HEK293T (cell line): ENCODE data around the gene CD5L.

Experiments
- CTCF ChIA-PET: fragments of 350-600 bp; formaldehyde crosslinking; extraction: SDS; loops from one replicate; lab custom pipeline; 2021; ENCODE audit warnings: antibody characterized with exemption, inconsistent platforms; lab: Yijun Ruan, JAX
- POLR2A ChIA-PET: fragments of 350-600 bp; formaldehyde crosslinking; extraction: SDS; loops from one replicate; lab custom pipeline; 2020; ENCODE audit warnings: antibody characterized with exemption, inconsistent platforms; lab: Yijun Ruan, JAX
- DNase-seq: peaks from one replicate; pipeline ENCODE4 v3.0.0; 2012; ENCODE audit warnings: mixed read lengths; ENCODE audit errors: extremely low spot score
- ARNT ChIP-seq: fragments of 450-650 bp; IDR thresholded peaks from 2 replicates; pipeline ENCODE4 v1.6.1; 2017; ENCODE audit warnings: mild to moderate bottlenecking
- BHLHE40 ChIP-seq: fragments of 450-650 bp; IDR thresholded peaks from 2 replicates; pipeline ENCODE4 v1.6.1; 2016; ENCODE audit warnings: mild to moderate bottlenecking, moderate library complexity, borderline replicate concordance
- CTBP1 ChIP-seq: fragments of 450-650 bp; IDR thresholded peaks from 2 replicates; pipeline ENCODE4 v1.6.1; 2016; ENCODE audit warnings: borderline replicate concordance
- ELF4 ChIP-seq: fragments of 450-650 bp; IDR thresholded peaks from 2 replicates; pipeline ENCODE4 v1.6.1; 2017; ENCODE audit warnings: antibody characterized with exemption
- FOXA1 ChIP-seq: fragments of 450-650 bp; IDR thresholded peaks from 2 replicates; pipeline ENCODE4 v1.6.1; 2016; ENCODE audit warnings: mild to moderate bottlenecking
- FOXK2 ChIP-seq: fragments of 450-650 bp; IDR thresholded peaks from 2 replicates; pipeline ENCODE4 v1.6.1; 2016; ENCODE audit warnings: mild to moderate bottlenecking
- FOXM1 ChIP-seq: fragments of 450-650 bp; IDR thresholded peaks from 2 replicates; pipeline ENCODE4 v1.6.1; 2017; ENCODE audit warnings: mild to moderate bottlenecking, borderline replicate concordance
- HDGF ChIP-seq: fragments of 450-650 bp; IDR thresholded peaks from 2 replicates; pipeline ENCODE4 v1.6.1; 2017; ENCODE audit warnings: antibody characterized with exemption, borderline replicate concordance
- L3MBTL2 ChIP-seq: fragments of 450-650 bp; conservative IDR thresholded peaks from 2 replicates; pipeline ENCODE4 v1.6.1; 2016; ENCODE audit warnings: mild to moderate bottlenecking
- LEF1 ChIP-seq: fragments of 450-650 bp; IDR thresholded peaks from 2 replicates; pipeline ENCODE4 v1.6.1; 2017; ENCODE audit warnings: mild to moderate bottlenecking, borderline replicate concordance
- NFRKB ChIP-seq: fragments of 450-650 bp; IDR thresholded peaks from 2 replicates; pipeline ENCODE4 v1.6.1; 2016; ENCODE audit warnings: mild to moderate bottlenecking, moderate library complexity
- SP1 ChIP-seq: fragments of 450-650 bp; IDR thresholded peaks from 2 replicates; pipeline ENCODE4 v1.6.1; 2017
- SUZ12 ChIP-seq: fragments of 450-650 bp; IDR thresholded peaks from 2 replicates; pipeline ENCODE4 v1.6.1; 2016; ENCODE audit warnings: mild to moderate bottlenecking
- TARDBP ChIP-seq: fragments of 450-650 bp; IDR thresholded peaks from 2 replicates; pipeline ENCODE4 v1.6.1; 2016
- ZNF384 ChIP-seq: fragments of 450-650 bp; IDR thresholded peaks from 2 replicates; pipeline ENCODE4 v1.6.1; 2016
- TF ChIP-seq, protein P1 (sequence below): fragments of 450-650 bp; IDR thresholded peaks from 2 replicates; pipeline ENCODE4 v1.6.1; 2016

Gene CD5L

GRCh38 chr1:157856538-157856937 lies 14.9 kb upstream of the CD5L start:
- DNase-seq: no peak
- CTCF ChIA-PET: interaction anchor here (0.7 kb wide), 1 partner anchor 87 kb away, joined by 3 read pairs; no protein-coding TSS in a partner anchor
- no peak for TF ChIP-seq CTBP1
- TF ChIP-seq FOXM1: no peak
- no peak for TF ChIP-seq ELF4
- TF ChIP-seq SP1: no peak
- TF ChIP-seq HDGF: no peak
- no peak for TF ChIP-seq FOXK2
- TF ChIP-seq BHLHE40: no peak
- TF ChIP-seq SUZ12: no peak
- TF ChIP-seq NFRKB: no peak
- TF ChIP-seq FOXA1: no peak
- no peak for TF ChIP-seq LEF1
- TF ChIP-seq L3MBTL2: no peak
- POLR2A ChIA-PET: no interaction called here

GRCh38 chr1:157852476-157852875 lies 10.9 kb upstream of the CD5L start:
- ChIA-PET CTCF (no interaction called here), POLR2A (no interaction called here)
- no peak for TF ChIP-seq HDGF
- TF ChIP-seq FOXA1: no peak
- no peak for TF ChIP-seq L3MBTL2
- no peak for DNase-seq

GRCh38 chr1:157849229-157849875 lies 7.7 kb upstream of the CD5L start:
- POLR2A ChIA-PET: no interaction called here
- CTCF ChIA-PET: no interaction called here
- TF ChIP-seq, protein P1, sequence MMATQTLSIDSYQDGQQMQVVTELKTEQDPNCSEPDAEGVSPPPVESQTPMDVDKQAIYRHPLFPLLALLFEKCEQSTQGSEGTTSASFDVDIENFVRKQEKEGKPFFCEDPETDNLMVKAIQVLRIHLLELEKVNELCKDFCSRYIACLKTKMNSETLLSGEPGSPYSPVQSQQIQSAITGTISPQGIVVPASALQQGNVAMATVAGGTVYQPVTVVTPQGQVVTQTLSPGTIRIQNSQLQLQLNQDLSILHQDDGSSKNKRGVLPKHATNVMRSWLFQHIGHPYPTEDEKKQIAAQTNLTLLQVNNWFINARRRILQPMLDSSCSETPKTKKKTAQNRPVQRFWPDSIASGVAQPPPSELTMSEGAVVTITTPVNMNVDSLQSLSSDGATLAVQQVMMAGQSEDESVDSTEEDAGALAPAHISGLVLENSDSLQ: no peak
- TF ChIP-seq ARNT (no peak), ELF4 (no peak), FOXK2 (no peak), NFRKB (no peak), SP1 (no peak), LEF1 (no peak), TARDBP (no peak), SUZ12 (no peak), CTBP1 (no peak), FOXM1 (no peak), ZNF384 (no peak), L3MBTL2 (no peak), FOXA1 (no peak), BHLHE40 (no peak)
- DNase-seq: no peak

- TF ChIP-seq ARNT (no peak), SUZ12 (no peak), LEF1 (no peak), ZNF384 (no peak), FOXM1 (no peak), TARDBP (no peak), SP1 (no peak), CTBP1 (no peak), HDGF (no peak), BHLHE40 (no peak), FOXA1 (no peak), FOXK2 (no peak), ELF4 (no peak)
- TF ChIP-seq, protein P1: no peak
- CTCF ChIA-PET: interaction anchor here (0.7 kb wide), 1 partner anchor 9 kb away, joined by 3 read pairs; no protein-coding TSS in a partner anchor
- no peak for DNase-seq
- POLR2A ChIA-PET: no interaction called here
Measured at GRCh38 chr1:157844089-157844830, 2.7 kb upstream of the CD5L start.

- ChIA-PET POLR2A (no interaction called here), CTCF (no interaction called here)
- no peak for DNase-seq
- TF ChIP-seq ZNF384 (no peak), FOXM1 (no peak), TARDBP (no peak), SP1 (no peak), CTBP1 (no peak), FOXA1 (no peak), FOXK2 (no peak), BHLHE40 (no peak), L3MBTL2 (no peak), ARNT (no peak), LEF1 (no peak), HDGF (no peak), ELF4 (no peak), SUZ12 (no peak), NFRKB (no peak)
- TF ChIP-seq, protein P1: no peak
Measured at GRCh38 chr1:157842939-157843338, 1.3 kb upstream of the CD5L start.

DNA sequence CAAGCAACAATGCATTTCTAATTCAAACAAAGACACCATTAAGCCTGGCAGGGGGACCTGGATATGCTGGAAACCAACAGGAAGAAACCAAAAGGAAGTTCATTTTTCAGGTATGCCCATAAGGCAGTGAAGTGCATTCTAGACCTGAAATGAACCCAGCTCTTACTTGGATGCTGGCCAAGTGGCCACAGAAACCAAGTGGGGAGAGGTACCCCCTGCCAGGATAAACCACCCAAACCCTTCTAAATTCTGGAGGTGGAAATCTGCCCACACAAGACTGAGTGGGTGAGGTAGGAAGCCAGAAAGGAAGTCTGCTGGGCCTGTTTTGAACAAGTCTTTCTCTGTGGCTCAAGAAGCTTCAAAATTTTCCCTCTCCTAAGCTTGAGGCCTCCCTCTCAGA lies 2.6 kb downstream of the CD5L start:
- ChIA-PET POLR2A (no interaction called here), CTCF (no interaction called here)
- TF ChIP-seq TARDBP (no peak), ZNF384 (no peak), CTBP1 (no peak), ARNT (no peak), NFRKB (no peak), L3MBTL2 (no peak), FOXA1 (no peak), LEF1 (no peak), FOXM1 (no peak), HDGF (no peak), SUZ12 (no peak), FOXK2 (no peak), ELF4 (no peak), BHLHE40 (no peak), SP1 (no peak)
- TF ChIP-seq, protein P1: no peak
- no peak for DNase-seq
